KOPT-K1 (cell line): ENCODE measurements around the gene CUX1.

Experiments used
- H3K27ac ChIP-seq: fragments of 200-600 bp; sonication (generic); 2 replicates; pipeline ENCODE4 v1.5.1; 2016; ENCODE audit warnings: antibody characterized with exemption, mild to moderate bottlenecking, low read depth, low read length; ENCODE audit not compliant: poor library complexity, severe bottlenecking
- H3K36me3 ChIP-seq: fragments of 200-600 bp; sonication (generic); 2 replicates; pipeline ENCODE4 v1.5.1; 2017; ENCODE audit warnings: antibody characterized with exemption, mild to moderate bottlenecking, low read length, moderate library complexity; ENCODE audit not compliant: insufficient read depth
- H3K9me3 ChIP-seq: fragments of 200-600 bp; sonication (generic); 2 replicates; pipeline ENCODE4 v1.5.1; 2017; ENCODE audit warnings: antibody characterized with exemption, low read length, mild to moderate bottlenecking; ENCODE audit not compliant: insufficient read depth, poor library complexity, severe bottlenecking

The CUX1 gene

DNA sequence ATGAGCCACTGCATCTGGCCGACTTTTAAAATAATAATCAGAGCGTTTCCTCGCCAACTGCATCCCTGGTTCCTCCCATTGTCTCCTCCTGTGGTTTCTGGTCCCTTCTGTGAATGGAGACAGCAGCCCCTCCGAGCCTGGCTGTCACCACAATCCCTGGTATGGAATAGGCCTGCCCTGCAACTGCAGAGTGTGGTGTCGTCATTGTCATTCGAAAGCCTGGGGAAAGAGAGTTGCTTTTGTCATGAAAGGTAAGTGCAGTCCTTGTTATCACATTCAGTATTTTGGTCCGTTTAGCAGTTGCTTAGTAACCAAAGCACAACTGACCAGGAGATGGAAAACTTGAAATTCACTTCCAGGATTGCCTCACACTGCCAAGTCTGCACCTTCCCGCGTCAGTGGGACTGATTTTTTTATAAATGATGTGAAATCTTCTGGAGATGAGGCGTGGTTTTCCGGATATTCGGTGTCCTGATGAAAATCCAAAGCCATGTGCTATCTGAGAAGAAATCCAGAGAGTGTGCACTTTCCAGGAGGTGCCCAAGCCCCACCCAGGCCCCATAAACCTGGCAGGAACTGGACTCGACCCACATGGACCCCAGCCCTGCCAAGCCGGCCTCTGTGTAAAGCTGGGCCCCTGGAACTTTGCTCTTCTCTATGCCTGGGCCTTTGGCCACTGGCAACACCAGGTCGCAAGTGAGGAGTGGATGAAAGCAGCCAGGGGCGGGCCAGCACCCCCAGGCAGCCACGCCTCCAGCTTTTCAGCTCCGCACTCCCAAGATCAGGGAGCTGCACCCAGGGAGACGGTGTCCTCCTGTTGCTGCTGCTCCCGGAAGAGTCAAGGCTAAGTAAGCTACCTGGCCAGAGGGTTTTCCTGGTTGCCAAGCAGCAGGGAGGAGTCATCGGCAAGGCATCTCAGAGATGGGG is 335.5 kb downstream of the CUX1 start:
- H3K27ac ChIP-seq, result no peak overlapping the region
- H3K36me3 ChIP-seq, result peaks cover 19% of the 10 kb centered on the region
- H3K9me3 ChIP-seq, result no peaks in the 10 kb centered on the region

DNA sequence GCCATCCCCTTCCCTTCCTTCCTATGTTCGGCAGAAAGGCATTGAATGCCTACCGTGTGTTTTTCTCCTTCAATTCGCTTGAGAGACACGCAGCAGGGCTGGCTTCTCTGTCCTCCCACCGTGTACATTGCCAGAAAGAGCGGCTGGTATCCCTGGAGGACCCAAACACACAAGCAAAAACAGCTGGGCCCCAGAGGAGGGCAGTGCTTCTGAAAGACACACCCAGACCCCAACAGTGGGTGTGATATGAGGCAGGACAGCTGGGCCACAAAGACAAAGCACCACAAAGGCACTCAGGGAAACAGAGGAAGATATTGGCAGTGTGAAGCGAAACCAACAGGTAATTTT is 336.1 kb downstream of the CUX1 start:
- Histone ChIP-seq H3K27ac (no peak overlapping the region), H3K9me3 (no peaks in the 10 kb centered on the region), H3K36me3 (peaks cover 26% of the 10 kb centered on the region)

DNA sequence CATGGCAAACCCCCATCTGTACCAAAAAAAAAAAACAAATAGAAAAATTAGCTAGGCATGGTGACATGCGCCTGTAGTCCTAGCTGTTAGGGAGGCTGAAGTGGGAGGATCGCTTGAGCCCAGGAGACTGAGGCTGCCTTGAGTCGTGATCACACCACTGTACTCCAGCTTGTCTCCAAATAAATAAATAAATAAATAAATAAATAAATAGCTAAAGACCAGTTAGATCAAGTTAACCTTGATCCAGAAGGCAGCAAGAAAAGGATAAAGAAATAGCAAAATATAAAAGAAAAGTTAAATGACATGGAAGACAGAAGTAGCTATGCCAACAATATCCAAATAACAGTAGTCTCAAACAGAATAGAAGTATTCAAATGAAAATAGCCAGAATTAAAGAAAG is 337.0 kb downstream of the CUX1 start:
- Histone ChIP-seq H3K27ac (no peak overlapping the region), H3K9me3 (no peaks in the 10 kb centered on the region), H3K36me3 (peaks cover 33% of the 10 kb centered on the region)

DNA sequence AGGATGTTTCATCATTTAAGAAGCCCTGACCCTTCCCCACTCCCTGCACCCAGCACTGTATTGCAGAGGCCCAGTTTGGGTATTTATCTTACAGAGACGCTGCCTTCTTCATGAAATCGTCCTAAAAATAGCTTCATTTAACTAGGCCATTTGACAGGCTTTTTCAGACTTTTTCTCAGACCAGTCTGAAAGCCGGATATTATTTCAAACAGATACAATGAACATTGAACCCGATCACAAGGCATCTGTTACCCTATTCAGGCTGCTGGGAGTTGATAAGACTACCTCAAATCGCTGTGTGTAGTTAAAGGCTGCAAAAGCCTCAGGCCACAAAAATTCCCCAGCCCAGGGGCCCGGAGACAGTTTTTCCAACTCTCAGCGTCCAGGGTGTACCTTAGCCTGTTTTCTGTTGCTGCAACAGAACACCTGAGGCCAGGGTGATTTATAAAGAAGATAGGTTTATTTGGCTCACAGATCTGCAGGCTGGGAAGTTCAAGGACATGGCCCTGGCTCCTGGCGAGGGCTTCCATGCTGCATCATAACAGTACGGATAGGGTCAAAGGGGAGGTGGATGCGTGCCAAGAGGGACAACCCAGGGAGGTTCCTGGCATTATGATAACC is 338.5 kb downstream of the CUX1 start:
- Histone ChIP-seq H3K9me3 (no peaks in the 10 kb centered on the region), H3K36me3 (peaks cover 45% of the 10 kb centered on the region), H3K27ac (no peak overlapping the region)

DNA sequence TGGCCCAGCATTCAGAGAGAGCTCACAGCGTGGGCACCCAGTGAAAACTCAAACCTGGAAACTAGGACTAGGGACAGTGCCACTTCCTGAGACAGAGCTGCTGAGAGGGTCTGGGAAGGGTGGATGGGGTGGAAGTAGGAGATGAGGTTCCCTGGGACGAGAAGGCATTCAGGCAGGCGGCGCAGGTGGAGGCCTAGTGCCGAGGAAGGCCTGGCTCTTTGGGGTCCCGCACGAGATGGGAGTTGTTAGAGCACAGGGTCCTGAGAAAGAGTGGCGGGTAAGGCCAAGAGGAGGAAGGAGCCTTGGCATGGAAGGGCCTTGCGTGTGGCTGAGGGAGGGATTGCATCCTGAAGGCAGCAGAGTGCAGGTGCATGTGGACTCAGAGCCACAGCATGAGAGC is 339.4 kb downstream of the CUX1 start:
- no peaks in the 10 kb centered on the region for H3K9me3 ChIP-seq
- H3K27ac ChIP-seq, result no peak overlapping the region
- peaks cover 53% of the 10 kb centered on the region for H3K36me3 ChIP-seq

DNA sequence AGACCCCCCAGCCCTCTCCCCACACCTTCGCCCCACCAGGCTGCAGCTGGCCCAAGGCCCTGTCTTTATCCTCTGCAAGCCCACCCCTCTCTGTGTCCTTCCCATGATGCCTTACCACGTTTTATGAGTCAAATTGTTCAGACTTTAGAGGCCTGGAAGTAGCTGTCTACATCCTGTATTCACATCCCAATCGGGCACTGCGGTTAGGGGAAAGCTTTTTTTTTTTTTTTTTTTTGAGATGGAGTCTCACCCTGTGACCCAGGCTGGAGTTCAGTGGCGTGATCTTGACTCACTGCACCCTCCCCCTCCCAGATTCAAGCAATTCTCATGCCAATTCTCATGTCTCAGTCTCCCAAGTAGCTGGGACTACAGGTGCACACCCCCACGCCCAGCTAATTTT is 347.7 kb downstream of the CUX1 start:
- Histone ChIP-seq H3K9me3 (no peaks in the 10 kb centered on the region), H3K27ac (no peak overlapping the region), H3K36me3 (peaks cover 82% of the 10 kb centered on the region)

DNA sequence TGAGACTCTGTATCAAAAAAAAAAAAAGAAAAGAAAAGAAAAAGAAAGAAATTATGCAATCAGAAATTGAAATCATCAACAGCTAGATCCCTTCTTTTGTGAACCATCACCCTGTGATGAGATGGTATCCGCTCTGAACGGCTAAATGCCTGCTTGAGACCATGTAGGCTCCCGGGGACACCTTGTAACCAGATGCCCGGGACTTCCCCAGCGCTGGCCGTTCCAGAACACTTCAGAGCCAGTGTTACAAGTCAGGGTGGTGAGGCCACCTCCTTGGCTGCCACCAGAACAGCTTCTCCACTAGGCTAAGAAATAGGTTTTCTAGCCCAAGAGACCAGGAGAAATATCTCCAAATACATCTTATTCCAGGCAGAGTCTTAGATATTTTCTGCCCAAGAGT is 349.8 kb downstream of the CUX1 start:
- peaks cover 84% of the 10 kb centered on the region for H3K36me3 ChIP-seq
- H3K27ac ChIP-seq, result no peak overlapping the region
- no peaks in the 10 kb centered on the region for H3K9me3 ChIP-seq

DNA sequence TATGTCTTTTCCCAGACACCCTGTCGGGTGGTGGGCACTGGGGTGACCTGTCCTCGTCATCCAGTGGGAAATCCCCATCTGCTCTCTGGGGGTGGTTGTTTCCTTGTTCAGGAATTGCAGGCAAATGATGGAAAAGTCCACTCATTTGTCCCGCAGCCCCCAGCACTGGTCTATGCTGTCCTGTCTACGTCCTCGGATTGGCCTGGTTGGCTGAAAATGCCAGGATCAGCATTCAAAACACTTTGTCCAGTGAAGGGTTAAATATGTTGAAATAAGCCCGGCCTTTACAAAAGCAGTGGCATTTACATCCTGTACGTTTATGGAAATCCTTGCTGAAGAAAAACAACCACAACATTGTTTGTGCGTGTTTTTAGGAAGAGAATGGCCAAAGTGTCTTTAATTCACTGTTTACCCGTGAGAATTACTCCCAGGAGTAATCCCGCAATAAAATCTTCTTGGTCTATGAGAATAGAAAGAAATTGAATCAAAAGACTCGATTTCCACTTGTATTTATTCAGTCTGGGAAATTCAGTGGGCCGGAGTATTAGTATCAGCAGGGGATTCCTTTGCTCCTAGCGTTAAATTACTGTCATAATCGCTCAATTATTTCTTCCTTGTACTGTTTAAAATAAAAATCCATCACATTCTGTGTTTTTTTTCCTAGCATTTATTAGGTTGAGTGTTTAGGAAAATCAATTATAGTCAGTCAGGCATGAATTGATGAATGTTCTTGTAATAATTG is 352.4 kb downstream of the CUX1 start:
- no peak overlapping the region for H3K27ac ChIP-seq
- H3K9me3 ChIP-seq, result no peaks in the 10 kb centered on the region
- peaks cover 83% of the 10 kb centered on the region for H3K36me3 ChIP-seq

DNA sequence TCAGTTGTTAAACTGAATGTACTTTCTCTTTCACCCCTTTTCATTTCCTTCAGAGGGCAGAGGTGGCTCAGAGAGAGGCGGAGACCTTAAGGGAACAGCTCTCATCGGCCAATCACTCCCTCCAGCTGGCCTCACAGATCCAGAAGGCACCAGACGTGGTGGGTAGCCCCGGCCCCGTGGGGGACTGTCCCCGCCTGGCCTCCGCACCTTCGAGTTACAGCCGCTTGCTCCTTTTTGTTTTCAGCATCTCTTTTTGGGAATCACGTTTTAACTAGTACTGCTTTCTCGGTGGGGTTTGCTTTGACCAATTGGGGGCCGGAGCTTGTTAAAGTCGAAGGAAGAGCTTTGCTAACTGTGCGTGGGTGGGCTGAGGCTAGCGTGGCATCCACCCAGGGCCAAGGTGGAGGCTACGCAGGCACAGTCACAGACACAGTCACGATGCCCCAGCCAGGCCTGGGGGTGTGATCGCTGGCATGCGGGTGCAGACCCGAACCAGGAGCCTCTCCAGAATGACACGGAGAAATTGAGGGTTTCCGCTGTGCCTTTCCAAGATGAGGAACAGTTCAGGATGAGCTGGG is 353.1 kb downstream of the CUX1 start:
- no peaks in the 10 kb centered on the region for H3K9me3 ChIP-seq
- no peak overlapping the region for H3K27ac ChIP-seq
- peaks cover 89% of the 10 kb centered on the region for H3K36me3 ChIP-seq

DNA sequence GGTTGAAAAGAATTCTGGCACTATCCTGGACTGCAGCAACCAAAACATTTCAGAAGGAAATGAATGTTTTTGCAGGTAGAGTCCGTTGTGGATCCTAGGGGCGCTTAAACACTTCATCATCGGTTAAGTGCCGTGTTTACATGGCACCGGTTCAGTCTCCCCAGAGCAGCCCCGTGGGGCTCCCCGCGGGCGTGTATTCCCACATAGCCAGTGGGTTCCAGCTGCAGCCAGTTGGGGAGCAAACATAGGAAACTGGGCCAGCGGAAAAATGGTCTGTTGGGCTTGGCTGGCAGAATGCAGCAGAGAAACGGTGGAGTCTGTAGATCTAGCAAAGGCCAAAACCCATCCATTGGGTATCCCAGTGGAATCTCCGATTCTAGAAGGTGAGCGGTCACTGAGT is 356.2 kb downstream of the CUX1 start:
- no peak overlapping the region for H3K27ac ChIP-seq
- H3K36me3 ChIP-seq, result peaks cover 79% of the 10 kb centered on the region
- no peaks in the 10 kb centered on the region for H3K9me3 ChIP-seq

DNA sequence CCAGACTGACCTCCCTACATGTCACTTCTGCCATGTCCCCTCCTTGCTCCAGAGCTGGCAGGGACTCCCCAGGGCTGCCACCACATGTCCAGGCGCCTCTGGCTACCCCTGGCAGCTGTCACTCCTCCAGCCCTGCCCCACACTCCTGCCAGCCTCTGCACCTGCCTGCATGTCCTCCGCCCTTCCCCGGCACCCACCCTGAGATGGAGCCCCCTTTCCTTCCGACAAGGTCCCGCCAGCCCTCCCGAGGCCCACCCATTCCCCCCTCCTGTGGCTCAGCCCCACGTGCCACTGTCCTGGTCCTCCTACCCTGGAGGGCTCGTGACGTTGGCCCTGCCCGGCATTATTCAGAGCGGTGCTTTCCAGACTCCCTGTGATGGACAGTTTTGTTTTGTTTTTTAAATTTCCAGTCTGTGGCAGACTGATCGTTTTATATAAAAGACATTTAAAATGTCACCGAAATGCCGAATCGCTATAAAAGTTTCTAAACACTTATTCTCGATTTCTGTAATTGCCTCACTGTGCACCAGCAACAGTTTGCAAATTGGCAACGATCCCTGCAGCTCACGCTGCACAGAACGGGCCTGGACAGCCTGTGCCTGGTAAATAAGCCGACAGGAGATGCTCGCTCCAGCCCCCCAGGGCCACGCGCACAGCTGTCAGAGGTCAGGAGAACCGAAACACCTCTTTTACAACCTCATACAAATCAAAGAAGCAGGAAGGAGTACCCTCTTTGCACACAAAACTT is 358.2 kb downstream of the CUX1 start:
- H3K36me3 ChIP-seq, result peaks cover 83% of the 10 kb centered on the region
- no peaks in the 10 kb centered on the region for H3K9me3 ChIP-seq
- no peak overlapping the region for H3K27ac ChIP-seq

DNA sequence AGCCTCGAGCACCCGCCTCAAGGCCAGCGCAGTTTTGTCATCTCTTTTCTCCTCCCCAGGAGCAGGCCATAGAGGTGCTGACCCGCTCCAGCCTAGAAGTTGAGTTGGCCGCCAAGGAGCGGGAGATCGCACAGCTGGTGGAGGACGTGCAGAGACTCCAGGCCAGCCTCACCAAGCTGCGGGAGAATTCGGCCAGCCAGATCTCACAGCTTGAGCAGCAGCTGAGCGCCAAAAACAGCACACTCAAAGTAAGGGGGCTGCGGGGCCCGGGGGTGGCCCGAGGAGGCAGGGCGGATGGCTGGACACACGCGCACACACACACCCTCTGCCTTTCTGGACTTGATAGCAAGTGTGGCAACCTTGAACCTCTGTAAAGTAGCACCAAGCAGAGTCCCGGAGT is 361.0 kb downstream of the CUX1 start:
- Histone ChIP-seq H3K27ac (no peak overlapping the region), H3K9me3 (no peaks in the 10 kb centered on the region), H3K36me3 (peaks cover 82% of the 10 kb centered on the region)

DNA sequence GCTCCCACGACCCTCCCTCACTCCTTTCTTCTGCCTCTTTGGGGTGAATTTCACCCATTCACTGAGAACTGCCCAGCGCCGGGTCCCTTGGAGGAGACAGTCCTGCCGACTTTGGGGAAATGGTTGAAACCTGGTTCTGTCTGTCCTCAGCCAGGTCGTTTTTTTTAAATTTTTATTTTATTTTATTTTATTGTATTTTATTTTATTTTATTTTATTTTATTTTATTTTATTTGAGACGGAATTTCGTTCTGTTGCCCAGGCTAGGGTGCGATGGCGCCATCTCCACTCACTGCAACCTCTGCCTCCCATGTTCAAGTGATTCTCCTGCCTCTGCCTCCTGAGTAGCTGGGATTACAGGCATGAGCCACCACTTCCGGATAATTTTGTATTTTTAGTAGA is 363.3 kb downstream of the CUX1 start:
- H3K27ac ChIP-seq, result no peak overlapping the region
- H3K36me3 ChIP-seq, result peaks cover 84% of the 10 kb centered on the region
- no peaks in the 10 kb centered on the region for H3K9me3 ChIP-seq

DNA sequence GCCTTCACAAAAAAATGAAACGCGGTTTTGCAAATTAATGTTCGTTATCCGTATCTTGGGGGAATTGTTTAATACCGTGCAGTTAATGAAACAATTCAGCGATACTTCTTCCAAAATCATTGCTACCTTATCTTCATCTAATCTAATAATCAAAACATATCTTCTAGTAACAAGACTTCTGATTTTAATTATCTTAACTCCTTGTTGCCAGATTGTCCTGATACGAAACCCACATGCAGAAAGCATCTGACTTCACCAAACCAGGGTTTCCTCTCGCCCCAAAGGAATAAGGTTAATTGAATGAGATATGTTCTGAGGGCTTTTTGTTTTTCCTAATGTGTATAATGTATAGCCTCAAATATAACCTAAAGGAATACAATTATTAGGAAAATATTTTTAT is 364.1 kb downstream of the CUX1 start:
- Histone ChIP-seq H3K36me3 (peaks cover 90% of the 10 kb centered on the region), H3K27ac (no peak overlapping the region), H3K9me3 (no peaks in the 10 kb centered on the region)
